Transverse colon (tissue), 4 donors: ENCODE data around the gene CKB. TPM values are rescaled to one million over a fixed set of nuclear protein-coding genes. Genes with fewer than 3 reads are reported as not detected.

Source experiments
- DNase-seq: peaks from one replicate; pipeline ENCODE4 v3.0.0-alpha.2; 2019
- H3K27ac ChIP-seq, 4 donors: fragments of 200-600 bp; sonication (generic); 2 replicates each; pipeline ENCODE4 v1.5.1; 2016 to 2018; ENCODE audit warnings: inconsistent platforms in 4 of 4
- H3K27me3 ChIP-seq: fragments of 200-600 bp; sonication (generic); 2 replicates; pipeline ENCODE4 v1.5.1; 2017; ENCODE audit warnings: inconsistent platforms
- H3K36me3 ChIP-seq, 4 donors: fragments of 200-600 bp; sonication (generic); 2 replicates each; pipeline ENCODE4 v1.5.1; 2017 to 2019; ENCODE audit warnings: inconsistent platforms in 4 of 4
- H3K4me1 ChIP-seq, 4 donors: fragments of 200-600 bp; sonication (generic); 2 replicates each; pipeline ENCODE4 v1.5.1; 2017 to 2020; ENCODE audit warnings: inconsistent platforms in 4 of 4
- H3K4me3 ChIP-seq, 4 donors: fragments of 200-600 bp; sonication (generic); 1 replicate in 1 of 4; 2 replicates in 3 of 4; pipeline versions ENCODE4 v1.5.1 to v1.6.1; 2017 to 2019; ENCODE audit warnings: inconsistent platforms in 4 of 4
- H3K9me3 ChIP-seq, 2 donors: fragments of 200-600 bp; sonication (generic); 2 replicates each; pipeline ENCODE4 v1.5.1; 2017 to 2019; ENCODE audit warnings: inconsistent platforms in 2 of 2
- EP300 ChIP-seq: sonication (generic); formaldehyde crosslinking; IDR thresholded peaks from one replicate; pipeline ENCODE4 v1.6.1; 2017; ENCODE audit warnings: antibody characterized with exemption, low read depth
- POLR2A ChIP-seq: fragments of 450-650 bp; IDR thresholded peaks from one replicate; pipeline ENCODE4 v1.6.1; 2016; ENCODE audit warnings: antibody characterized with exemption, mild to moderate bottlenecking, moderate library complexity
- POLR2AphosphoS5 ChIP-seq, 3 donors: sonication (generic); formaldehyde crosslinking; IDR thresholded peaks; one replicate each; pipeline ENCODE4 v1.6.1; 2016; ENCODE audit warnings: antibody characterized with exemption in 3 of 3
- WGBS, 2 donors: methylation state at CpG; one replicate each; pipeline ENCODE4 v1.1.5; 2018; ENCODE audit warnings: low coverage in 1 of 2; 5-methylcytosine and 5-hydroxymethylcytosine counted together
- in situ Hi-C, 4 donors: fragments of 200-750 bp; cut with MboI; loops; one replicate each; pipeline versions ENCODE4 v1.15.0 to v1.15.1; 2017; ENCODE audit warnings: low sequenced_read_pairs in 3 of 4, low pct_ligation_motif_present in 1 of 4, low pct_unique_long_range_greater_than_20kb in 1 of 4
- intact Hi-C: fragments of 100-400 bp; cut with DNase I; formaldehyde crosslinking; loops from one replicate; pipeline ENCODE4 v1.15.1; 2023; ENCODE audit warnings: low total_unique reads
- total RNA-seq, 4 donors: library from RNA; depleted of rRNA; stranded (reverse); fragments of >200 nt; gene quantifications; one replicate each; pipeline ENCODE4 v1.1.0, GENCODE V29; 2016
- TF ChIP-seq, protein P1 (sequence below), 5 experiments: fragments of 200-600 bp in 3 of 5; fragments of 450-650 bp in 2 of 5; sonication (generic) in 3 of 5; IDR thresholded peaks; 1 replicate in 2 of 5; 2 replicates in 3 of 5; pipeline ENCODE4 v1.5.1; 2016 to 2017; ENCODE audit warnings: antibody characterized with exemption in 5 of 5, inconsistent platforms in 3 of 5, mild to moderate bottlenecking in 2 of 5, moderate library complexity in 1 of 5

The CKB gene
- total RNA-seq, 4 donors from 2014 or later: 504 to 5,877 (median 3,263) TPM

DNA sequence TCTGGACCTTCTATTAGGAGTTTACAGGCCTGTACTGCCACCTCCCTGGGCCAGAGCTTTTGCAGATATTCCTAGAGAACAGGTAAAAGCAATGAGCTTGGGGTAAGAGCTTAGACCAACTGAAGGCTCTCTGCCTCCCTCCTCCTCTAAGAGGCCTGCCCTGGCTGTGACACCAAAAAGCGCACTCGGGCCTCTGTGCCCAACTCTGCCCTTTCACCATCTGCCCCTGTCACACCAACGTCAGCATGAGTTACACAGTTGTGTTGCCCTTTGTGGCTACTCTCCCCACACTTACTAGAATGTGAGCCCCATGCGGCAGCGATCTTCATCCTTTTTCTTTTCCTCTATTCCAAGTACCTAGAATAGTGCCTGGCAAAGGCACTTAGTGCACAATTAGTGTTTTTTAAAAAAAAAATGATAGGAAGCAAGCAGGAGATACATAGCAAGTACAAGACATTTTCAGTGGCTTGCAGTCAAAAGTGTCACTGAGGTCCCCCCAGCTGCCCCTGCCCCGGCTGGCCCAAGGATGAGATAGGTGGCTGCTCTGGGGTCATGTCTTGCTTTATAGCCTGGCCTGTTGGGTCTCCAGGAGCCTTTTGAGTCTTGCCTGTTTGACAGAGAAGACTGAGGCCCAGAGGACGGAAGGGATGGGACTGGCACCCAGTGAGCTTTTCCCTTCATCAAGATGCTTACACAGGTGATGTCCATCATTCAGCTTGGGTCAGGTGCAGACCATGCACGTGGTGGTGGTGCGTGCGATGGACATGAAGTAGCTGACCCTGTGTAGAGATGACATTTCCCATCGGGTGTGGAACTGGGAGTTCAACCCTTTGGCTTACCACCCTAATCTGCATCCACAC, 12.5 kb downstream of the CKB start:
- intact Hi-C loops: no loop called here
- DNase-seq: no peak
- Histone ChIP-seq H3K27me3 (no peaks in the 10 kb centered on the region), H3K27ac (no peak overlapping the region), H3K9me3 (no peaks in the 10 kb centered on the region), H3K4me1 (peaks cover 10 to 19% (median 15%) of the 10 kb centered on the region in 4 donors), H3K36me3 (peaks cover 0 to 5% (median 0%) of the 10 kb centered on the region in 4 donors), H3K4me3 (no peak overlapping the region)
- TF ChIP-seq, protein P1, sequence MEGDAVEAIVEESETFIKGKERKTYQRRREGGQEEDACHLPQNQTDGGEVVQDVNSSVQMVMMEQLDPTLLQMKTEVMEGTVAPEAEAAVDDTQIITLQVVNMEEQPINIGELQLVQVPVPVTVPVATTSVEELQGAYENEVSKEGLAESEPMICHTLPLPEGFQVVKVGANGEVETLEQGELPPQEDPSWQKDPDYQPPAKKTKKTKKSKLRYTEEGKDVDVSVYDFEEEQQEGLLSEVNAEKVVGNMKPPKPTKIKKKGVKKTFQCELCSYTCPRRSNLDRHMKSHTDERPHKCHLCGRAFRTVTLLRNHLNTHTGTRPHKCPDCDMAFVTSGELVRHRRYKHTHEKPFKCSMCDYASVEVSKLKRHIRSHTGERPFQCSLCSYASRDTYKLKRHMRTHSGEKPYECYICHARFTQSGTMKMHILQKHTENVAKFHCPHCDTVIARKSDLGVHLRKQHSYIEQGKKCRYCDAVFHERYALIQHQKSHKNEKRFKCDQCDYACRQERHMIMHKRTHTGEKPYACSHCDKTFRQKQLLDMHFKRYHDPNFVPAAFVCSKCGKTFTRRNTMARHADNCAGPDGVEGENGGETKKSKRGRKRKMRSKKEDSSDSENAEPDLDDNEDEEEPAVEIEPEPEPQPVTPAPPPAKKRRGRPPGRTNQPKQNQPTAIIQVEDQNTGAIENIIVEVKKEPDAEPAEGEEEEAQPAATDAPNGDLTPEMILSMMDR (IDR thresholded peaks at IDR 0.05): no peak
- no peak for TF ChIP-seq POLR2A
- TF ChIP-seq POLR2AphosphoS5 (IDR thresholded peaks at IDR 0.05): no peak
- no peak for TF ChIP-seq EP300
- in situ Hi-C loops: loop anchor here in 1 of 4 donors (10.0 kb wide), 1 partner anchor 45 kb away; no protein-coding TSS in a partner anchor
- 94 to 100% methylated on average over 1 to 11 of the region's 11 CpGs for WGBS, 2 donors

DNA sequence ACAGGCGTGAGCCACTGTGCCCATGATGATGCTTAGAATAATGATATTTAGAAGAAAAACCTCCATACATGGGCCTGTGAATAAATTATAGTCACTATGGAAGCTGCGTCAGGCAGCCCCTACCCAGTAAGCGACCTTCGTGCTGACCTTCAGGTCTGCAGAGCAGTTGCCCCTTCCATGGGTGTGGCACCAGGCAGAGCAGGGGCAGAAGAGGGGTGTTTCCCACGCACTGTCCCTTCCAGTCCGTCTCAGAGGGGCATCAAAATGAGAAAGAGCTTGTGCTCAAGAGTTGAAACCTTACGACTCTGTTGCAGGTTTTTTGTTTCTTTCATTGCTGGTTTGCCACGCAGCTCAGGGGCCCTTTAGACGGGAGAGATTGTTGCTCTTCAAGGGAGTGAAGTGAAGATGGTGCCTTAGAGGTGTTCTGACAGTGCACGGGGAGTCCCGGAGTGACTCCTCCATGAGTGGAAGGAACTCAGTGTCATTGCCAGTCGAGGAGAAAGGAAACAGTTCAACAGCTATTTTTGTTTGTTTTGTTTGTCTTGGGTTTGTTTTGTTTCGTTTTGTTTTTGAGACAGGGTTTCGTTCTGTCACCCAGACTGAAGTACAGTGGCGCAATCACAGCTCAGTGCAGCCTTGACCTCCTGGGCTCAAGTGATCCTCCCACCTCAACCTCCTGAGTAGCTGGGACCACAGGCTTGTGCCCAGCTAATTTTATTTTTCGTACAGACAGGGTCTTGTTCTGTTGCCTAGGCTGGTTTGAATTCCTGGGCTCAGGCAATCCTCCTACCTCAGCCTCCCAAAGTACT, 13.9 kb downstream of the CKB start:
- no peak for DNase-seq
- Histone ChIP-seq H3K27ac (no peak overlapping the region), H3K36me3 (peaks cover 0 to 18% (median 7%) of the 10 kb centered on the region in 4 donors), H3K27me3 (no peaks in the 10 kb centered on the region), H3K4me3 (no peak overlapping the region), H3K9me3 (no peaks in the 10 kb centered on the region), H3K4me1 (peaks cover 10 to 16% (median 14%) of the 10 kb centered on the region in 4 donors)
- 76 to 80% methylated on average over 8 to 16 of the region's 16 CpGs for WGBS, 2 donors
- in situ Hi-C loops: loop anchor here in 1 of 4 donors (10.0 kb wide), 1 partner anchor 46 kb away; no protein-coding TSS in a partner anchor
- intact Hi-C loops: no loop called here
- TF ChIP-seq EP300 (no peak), POLR2AphosphoS5 (IDR thresholded peaks at IDR 0.05) (no peak), POLR2A (no peak)
- TF ChIP-seq, protein P1 (IDR thresholded peaks at IDR 0.05): no peak

DNA sequence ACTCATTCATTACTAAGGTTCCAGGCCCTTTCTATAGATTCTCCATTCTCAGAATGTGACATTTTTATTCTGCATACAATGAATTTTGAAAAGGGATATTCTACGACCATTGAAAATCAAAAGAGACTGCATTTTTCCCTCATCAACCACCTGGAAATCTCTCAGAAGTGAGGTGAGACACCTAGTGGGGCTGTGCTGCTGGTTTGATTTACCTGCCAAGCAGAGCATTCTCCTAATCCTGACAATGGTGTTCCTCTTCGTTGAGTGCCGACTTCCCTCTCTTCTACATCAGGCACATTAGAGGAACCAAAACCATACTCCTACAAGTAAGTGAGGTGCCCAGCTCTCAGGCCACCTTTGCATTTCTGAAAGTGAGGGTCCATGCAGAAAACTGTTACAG, 14.9 kb downstream of the CKB start:
- peaks cover 4 to 6% (median 6%) of the 10 kb centered on the region in 4 donors for H3K4me1 ChIP-seq
- H3K9me3 ChIP-seq: no peaks in the 10 kb centered on the region
- no peak overlapping the region for H3K4me3 ChIP-seq
- H3K36me3 ChIP-seq: peaks cover 0 to 21% (median 7%) of the 10 kb centered on the region in 4 donors
- no peak for DNase-seq
- intact Hi-C loops (no loop called here), in situ Hi-C loops (loop anchor here in 1 of 4 donors (10.0 kb wide), 1 partner anchor 47 kb away; no protein-coding TSS in a partner anchor)
- TF ChIP-seq EP300 (no peak), POLR2AphosphoS5 (IDR thresholded peaks at IDR 0.05) (no peak), POLR2A (no peak)
- TF ChIP-seq, protein P1 (IDR thresholded peaks at IDR 0.05): no peak
- no peak overlapping the region for H3K27ac ChIP-seq
- no peaks in the 10 kb centered on the region for H3K27me3 ChIP-seq
- WGBS, 2 donors: 81 to 90% methylated on average over 1 to 3 of the region's 3 CpGs
